Karpas-422 (cell line): ENCODE results near the gene DYRK1B. TPM values are rescaled to one million over a fixed set of nuclear protein-coding genes. Genes with fewer than 3 reads are reported as not detected.

Experiments used
- DNase-seq: peaks from one replicate; pipeline ENCODE4 v3.0.0-alpha.2; 2015
- H2AFZ ChIP-seq: fragments of 200-600 bp; sonication (generic); 2 replicates; pipeline ENCODE4 v1.6.1; 2014; ENCODE audit warnings: antibody characterized with exemption, low read length, mixed read lengths
- H3K27ac ChIP-seq: fragments of 200-600 bp; sonication (generic); 2 replicates; pipeline ENCODE4 v1.5.1; 2014; ENCODE audit warnings: mild to moderate bottlenecking, low read length, moderate library complexity
- H3K27me3 ChIP-seq: fragments of 200-600 bp; sonication (generic); 2 replicates; pipeline ENCODE4 v1.6.1; 2014; ENCODE audit warnings: low read length, mixed read lengths
- H3K36me3 ChIP-seq: fragments of 200-600 bp; sonication (generic); 2 replicates; pipeline ENCODE4 v1.6.1; 2014; ENCODE audit warnings: low read length, mixed read lengths; ENCODE audit not compliant: insufficient read depth
- H3K4me1 ChIP-seq: fragments of 200-600 bp; sonication (generic); 2 replicates; pipeline ENCODE4 v1.6.1; 2014; ENCODE audit warnings: mild to moderate bottlenecking, low read length, mixed read lengths
- H3K4me2 ChIP-seq: fragments of 200-600 bp; sonication (generic); 2 replicates; pipeline ENCODE4 v1.6.1; 2014; ENCODE audit warnings: low read length, low read depth, mild to moderate bottlenecking; ENCODE audit not compliant: poor library complexity, severe bottlenecking
- H3K4me3 ChIP-seq: fragments of 200-600 bp; sonication (generic); 2 replicates; pipeline ENCODE4 v1.5.1; 2014; ENCODE audit warnings: mild to moderate bottlenecking, antibody characterized with exemption, low read length, mixed read lengths
- H3K79me2 ChIP-seq: fragments of 200-600 bp; sonication (generic); 2 replicates; pipeline ENCODE4 v1.6.1; 2014; ENCODE audit warnings: mild to moderate bottlenecking, low read length, mixed read lengths
- H3K9ac ChIP-seq: fragments of 200-600 bp; sonication (generic); 2 replicates; pipeline ENCODE4 v1.6.0; 2014; ENCODE audit warnings: low read length
- H3K9me2 ChIP-seq: fragments of 200-600 bp; sonication (generic), shearing (Covaris generic); replicated peaks from 2 replicates; pipeline ENCODE4 v1.6.0; 2014; ENCODE audit warnings: mild to moderate bottlenecking, low read length, moderate library complexity; ENCODE audit not compliant: insufficient read depth
- H3K9me3 ChIP-seq: fragments of 300-700, 200-600 bp; sonication (generic); 2 replicates; pipeline ENCODE4 v1.6.1; 2014; ENCODE audit warnings: low read length, mixed read lengths
- H4K20me1 ChIP-seq: fragments of 200-600 bp; sonication (generic); 2 replicates; pipeline ENCODE4 v1.6.1; 2014; ENCODE audit warnings: mild to moderate bottlenecking, antibody characterized with exemption, low read length, low read depth; ENCODE audit not compliant: insufficient read depth
- total RNA-seq: library from RNA; depleted of rRNA; stranded (reverse); fragments of >200 nt; shearing (Covaris generic); gene quantifications from 2 replicates; pipeline ENCODE4 v1.2.3, GENCODE V29; 2014; ENCODE audit warnings: low replicate concordance

The DYRK1B gene
- total RNA-seq, 1 experiment from 2014 or later: 30.3 TPM

DNA sequence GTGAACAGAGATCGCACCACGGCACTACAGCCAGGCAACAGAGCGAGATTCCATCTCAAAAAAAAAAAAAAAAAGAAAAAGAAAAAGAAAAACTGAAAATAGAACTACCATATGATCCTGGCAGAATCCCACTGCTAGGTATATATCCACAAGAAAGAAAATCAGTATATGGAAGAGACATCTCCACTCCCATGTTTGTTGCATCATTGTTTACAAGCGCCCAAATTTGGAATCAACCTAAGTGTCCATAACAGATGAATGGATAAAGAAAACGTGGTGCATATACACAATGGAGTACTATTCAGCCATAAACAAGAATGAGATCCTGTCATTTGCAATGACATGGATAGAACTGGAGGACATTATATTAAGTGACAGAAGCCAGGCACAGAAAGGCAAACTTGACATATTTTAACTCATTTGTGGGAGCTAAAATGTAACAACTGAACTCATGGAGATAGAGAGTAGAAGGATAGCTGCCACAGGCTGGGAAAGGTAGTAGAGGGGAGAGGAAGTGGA is 26.1 kb downstream of the DYRK1B start:
- H3K9me2 ChIP-seq: no peaks in the 10 kb centered on the region
- no peaks in the 10 kb centered on the region for H4K20me1 ChIP-seq
- no peak overlapping the region for H3K4me3 ChIP-seq
- H3K79me2 ChIP-seq: no peaks in the 10 kb centered on the region
- no peak overlapping the region for H3K27ac ChIP-seq
- no peaks in the 10 kb centered on the region for H3K27me3 ChIP-seq
- H3K36me3 ChIP-seq: no peaks in the 10 kb centered on the region
- DNase-seq: no peak
- no peak overlapping the region for H3K9ac ChIP-seq
- H3K9me3 ChIP-seq: peaks cover 3% of the 10 kb centered on the region; the same call in 1 of the 2 replicates
- no peak overlapping the region for H2AFZ ChIP-seq
- no peaks in the 10 kb centered on the region for H3K4me1 ChIP-seq
- no peak overlapping the region for H3K4me2 ChIP-seq

DNA sequence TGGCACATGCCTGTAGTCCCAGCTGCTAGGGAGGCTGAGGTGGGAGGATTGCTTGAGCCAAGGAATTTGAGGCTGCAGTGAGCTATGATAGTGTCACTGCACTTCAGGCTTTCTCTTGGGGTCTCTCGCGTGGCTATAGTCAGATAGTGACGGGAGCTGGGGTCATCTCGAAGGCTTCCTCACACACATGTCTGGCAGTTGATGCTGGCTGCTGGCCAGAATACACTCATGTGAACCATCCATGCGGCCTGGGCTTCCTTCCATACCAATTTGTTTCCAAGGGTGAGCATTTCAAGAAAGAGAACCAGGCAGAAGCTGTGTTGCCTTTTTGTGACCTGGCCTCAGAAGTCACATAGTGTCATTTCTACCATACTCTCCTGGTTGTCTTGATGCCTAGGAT is 28.9 kb downstream of the DYRK1B start:
- Histone ChIP-seq H3K4me2 (no peak overlapping the region), H2AFZ (no peak overlapping the region), H3K9ac (no peak overlapping the region), H3K9me3 (peaks cover 3% of the 10 kb centered on the region; the same call in 1 of the 2 replicates), H3K27ac (no peak overlapping the region), H4K20me1 (no peaks in the 10 kb centered on the region), H3K4me3 (no peak overlapping the region), H3K79me2 (no peaks in the 10 kb centered on the region), H3K9me2 (no peaks in the 10 kb centered on the region), H3K4me1 (no peaks in the 10 kb centered on the region), H3K36me3 (no peaks in the 10 kb centered on the region), H3K27me3 (no peaks in the 10 kb centered on the region)
- DNase-seq: no peak

DNA sequence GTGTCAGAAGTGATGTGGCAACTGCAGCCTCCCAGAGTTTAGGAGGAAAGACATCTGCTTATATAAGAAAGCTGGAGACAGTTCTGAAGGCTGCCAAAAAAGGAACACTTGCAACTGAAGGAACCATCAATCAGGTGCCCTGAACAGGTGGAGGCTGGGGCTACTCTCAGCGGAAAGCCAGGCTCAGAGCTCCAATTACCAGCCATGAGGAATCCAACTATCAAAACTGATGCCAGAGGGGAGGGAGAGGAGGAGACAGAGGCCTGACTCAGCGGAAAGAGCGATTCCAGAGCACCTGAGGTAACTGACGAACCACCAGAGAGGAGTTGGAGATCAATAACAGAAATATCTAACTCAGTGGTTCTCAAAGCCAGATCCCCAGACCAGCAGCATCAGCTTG is 31.0 kb downstream of the DYRK1B start:
- no peak overlapping the region for H3K4me2 ChIP-seq
- H3K4me1 ChIP-seq: no peaks in the 10 kb centered on the region
- no peaks in the 10 kb centered on the region for H3K9me3 ChIP-seq
- no peak for DNase-seq
- H3K4me3 ChIP-seq: no peak overlapping the region
- H3K9me2 ChIP-seq: no peaks in the 10 kb centered on the region
- no peaks in the 10 kb centered on the region for H3K27me3 ChIP-seq
- H4K20me1 ChIP-seq: no peaks in the 10 kb centered on the region
- H3K27ac ChIP-seq: no peak overlapping the region
- H3K9ac ChIP-seq: no peak overlapping the region
- no peak overlapping the region for H2AFZ ChIP-seq
- no peaks in the 10 kb centered on the region for H3K79me2 ChIP-seq
- no peaks in the 10 kb centered on the region for H3K36me3 ChIP-seq

DNA sequence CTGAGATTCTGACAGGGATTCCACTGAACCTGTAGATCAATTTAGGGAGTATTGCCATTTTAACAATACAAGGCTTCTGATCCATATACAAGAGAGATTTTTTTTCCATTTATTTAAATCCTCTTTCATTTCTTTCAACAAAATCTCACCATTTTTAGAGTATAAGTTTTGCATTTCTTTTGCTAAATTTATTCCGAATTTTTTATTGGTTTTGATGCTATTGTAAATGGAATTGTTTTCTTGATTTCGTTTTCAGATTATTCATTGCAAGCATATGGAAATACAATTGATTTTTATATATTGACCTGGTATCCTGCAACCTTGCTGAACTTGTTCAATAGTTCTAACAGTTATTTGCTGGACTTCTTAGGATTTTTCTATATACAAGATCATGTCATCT is 36.9 kb downstream of the DYRK1B start:
- Histone ChIP-seq H3K9ac (no peak overlapping the region), H4K20me1 (no peaks in the 10 kb centered on the region), H3K9me3 (no peaks in the 10 kb centered on the region), H3K4me2 (no peak overlapping the region), H3K4me3 (no peak overlapping the region), H3K27me3 (no peaks in the 10 kb centered on the region), H3K9me2 (no peaks in the 10 kb centered on the region), H2AFZ (no peak overlapping the region), H3K4me1 (no peaks in the 10 kb centered on the region), H3K79me2 (no peaks in the 10 kb centered on the region), H3K36me3 (no peaks in the 10 kb centered on the region), H3K27ac (no peak overlapping the region)
- no peak for DNase-seq

DNA sequence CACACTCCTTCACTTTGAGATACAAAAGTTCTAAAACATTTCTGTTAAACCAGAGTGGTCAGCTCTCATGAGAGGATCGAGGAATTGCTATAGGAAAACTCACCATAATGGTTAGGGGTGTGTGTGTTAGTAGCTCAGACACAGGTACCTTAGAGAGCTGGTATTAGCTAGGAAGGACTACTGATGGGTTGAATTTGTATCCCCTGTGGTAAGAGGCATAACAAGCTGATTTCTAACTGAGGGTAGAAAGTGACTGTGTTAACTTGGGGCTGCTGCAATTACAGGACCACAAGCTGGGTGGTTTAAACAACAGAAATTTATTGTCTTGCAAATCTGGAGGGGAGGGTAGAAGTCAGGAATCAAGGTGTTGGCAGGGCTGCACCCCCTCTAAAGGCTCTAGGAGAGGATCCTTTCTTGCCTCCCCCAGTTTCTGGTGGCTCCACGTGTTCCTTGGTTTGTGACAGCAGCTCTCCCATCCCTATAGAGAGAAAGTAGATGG is 37.9 kb downstream of the DYRK1B start:
- no peaks in the 10 kb centered on the region for H3K36me3 ChIP-seq
- no peaks in the 10 kb centered on the region for H3K9me2 ChIP-seq
- H3K79me2 ChIP-seq: no peaks in the 10 kb centered on the region
- no peak overlapping the region for H3K27ac ChIP-seq
- H3K4me1 ChIP-seq: no peaks in the 10 kb centered on the region
- no peak overlapping the region for H3K4me3 ChIP-seq
- H3K4me2 ChIP-seq: no peak overlapping the region
- no peak overlapping the region for H2AFZ ChIP-seq
- no peaks in the 10 kb centered on the region for H3K27me3 ChIP-seq
- H3K9ac ChIP-seq: no peak overlapping the region
- no peaks in the 10 kb centered on the region for H3K9me3 ChIP-seq
- no peaks in the 10 kb centered on the region for H4K20me1 ChIP-seq
- no peak for DNase-seq

DNA sequence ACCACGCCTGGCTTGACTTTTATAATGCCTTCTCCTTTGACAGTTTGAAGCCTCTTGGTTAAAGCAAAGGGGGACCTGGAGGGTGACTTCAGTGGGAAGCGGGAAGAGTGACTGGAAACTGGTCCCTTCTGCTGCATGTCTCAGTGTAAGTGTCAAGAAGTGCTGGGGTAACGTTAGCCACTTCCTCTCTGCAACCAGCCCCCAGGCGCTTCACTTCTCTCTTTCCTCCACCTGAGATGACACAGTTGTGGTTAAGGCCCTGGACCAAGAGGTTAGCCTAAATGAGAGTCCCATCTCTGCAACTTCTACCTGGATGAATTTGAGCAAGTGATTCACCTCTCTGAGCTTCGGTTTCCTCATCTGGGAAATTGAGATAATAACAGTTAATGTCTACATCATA is 39.0 kb downstream of the DYRK1B start:
- Histone ChIP-seq H3K4me3 (no peak overlapping the region), H3K36me3 (no peaks in the 10 kb centered on the region), H3K27me3 (no peaks in the 10 kb centered on the region), H4K20me1 (no peaks in the 10 kb centered on the region), H3K9me3 (no peaks in the 10 kb centered on the region), H3K9me2 (no peaks in the 10 kb centered on the region), H3K27ac (no peak overlapping the region), H3K4me1 (no peaks in the 10 kb centered on the region), H3K79me2 (no peaks in the 10 kb centered on the region), H3K4me2 (no peak overlapping the region), H2AFZ (no peak overlapping the region), H3K9ac (no peak overlapping the region)
- peak; percentile 46 for DNase-seq

DNA sequence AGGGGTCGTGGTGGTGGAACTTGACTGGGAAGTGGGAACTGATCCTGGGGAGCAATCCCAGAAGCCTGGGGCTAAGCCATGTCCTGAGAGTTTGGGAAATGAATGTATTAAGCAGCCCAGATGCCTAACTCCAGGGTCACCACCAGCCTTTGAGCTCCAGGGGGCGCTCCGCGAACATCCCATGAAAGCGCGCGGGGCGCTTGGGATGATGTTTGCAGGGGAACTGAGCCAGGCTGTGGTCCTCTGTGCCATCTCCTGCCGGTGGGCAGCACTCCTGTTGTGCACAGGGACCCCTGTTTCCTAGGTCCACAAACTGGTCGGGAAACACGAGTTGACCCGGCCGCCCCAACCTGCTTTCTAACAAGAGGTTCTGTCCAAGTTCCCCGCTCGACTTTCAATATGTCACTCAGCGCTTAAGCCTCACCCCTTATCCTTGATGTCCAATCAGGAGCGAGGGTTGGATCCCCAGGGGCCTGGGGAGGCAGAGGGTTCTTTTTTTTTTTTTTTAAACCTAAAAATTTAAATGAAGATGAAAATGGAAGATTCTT is 40.9 kb downstream of the DYRK1B start:
- no peak overlapping the region for H3K27ac ChIP-seq

DNA sequence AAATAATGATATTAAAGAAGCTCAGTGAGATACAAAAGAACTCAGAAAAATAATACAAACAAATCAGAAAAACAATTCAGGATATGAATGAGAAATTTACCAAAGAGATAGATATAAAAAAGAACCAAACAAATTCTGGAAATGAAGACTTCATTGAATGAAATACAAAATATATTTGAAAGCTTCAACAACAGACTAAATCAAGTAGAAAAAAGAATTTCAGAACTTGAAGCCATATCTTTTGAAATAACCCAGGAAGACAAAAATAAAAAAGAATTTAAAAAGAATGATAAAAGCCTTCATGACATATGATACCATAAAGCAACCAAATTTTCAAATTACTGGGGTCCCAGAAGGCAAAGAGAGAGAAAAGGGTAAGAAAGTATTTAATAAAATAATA is 45.7 kb downstream of the DYRK1B start:
- Histone ChIP-seq H4K20me1 (no peaks in the 10 kb centered on the region), H3K9ac (no peak overlapping the region), H3K4me3 (no peak overlapping the region), H3K4me2 (no peak overlapping the region), H3K79me2 (no peaks in the 10 kb centered on the region), H3K4me1 (no peaks in the 10 kb centered on the region), H3K9me2 (no peaks in the 10 kb centered on the region), H3K27ac (no peak overlapping the region), H2AFZ (no peak overlapping the region), H3K27me3 (0 out of 2 replicates have a peak, but pooled peaks cover 4% of the 10 kb centered on the region), H3K36me3 (peaks cover 3% of the 10 kb centered on the region; the same call in 1 of the 2 replicates), H3K9me3 (peaks cover 16% of the 10 kb centered on the region)
- peak; percentile 47 for DNase-seq

More for the DNA sequence above, 40.9 kb downstream of the DYRK1B start:
- no peaks in the 10 kb centered on the region for H3K79me2 ChIP-seq
- no peaks in the 10 kb centered on the region for H3K36me3 ChIP-seq
- H4K20me1 ChIP-seq: no peaks in the 10 kb centered on the region
- H3K4me3 ChIP-seq: peak overlapping the region; percentile 71
- no peaks in the 10 kb centered on the region for H3K9me2 ChIP-seq
- H2AFZ ChIP-seq: peak overlapping the region; percentile 94; the same call in 1 of the 2 replicates
- H3K9ac ChIP-seq: peak overlapping the region; percentile 51
- H3K9me3 ChIP-seq: peaks cover 10% of the 10 kb centered on the region
- H3K27me3 ChIP-seq: no peaks in the 10 kb centered on the region
- peak; percentile 95 for DNase-seq
- H3K4me2 ChIP-seq: peak overlapping the region; percentile 88
- H3K4me1 ChIP-seq: no peaks in the 10 kb centered on the region
